ENCODE measurements around the gene FAM131A.

- TF ChIP-seq POLR2AphosphoS5 (IDR thresholded peaks at IDR 0.05; ENCODE audit: low read depth, low read length) (no peak), SIN3A (IDR thresholded peaks at IDR 0.05; ENCODE audit: borderline replicate concordance, insufficient read depth, low read length) (no peak), TAF1 (IDR thresholded peaks at IDR 0.05; ENCODE audit: borderline replicate concordance, insufficient read depth, low read length) (no peak), REST (IDR thresholded peaks at IDR 0.05; ENCODE audit: insufficient read depth in 1 of 2, low read depth in 2 of 2, low read length in 2 of 2) (no peak)
Observed at GRCh38 chr3:184333700-184334099, 3.7 kb upstream of the FAM131A start.
